Measurements from ENCODE around the gene SLC4A4. TPM values are rescaled to one million over a fixed set of nuclear protein-coding genes. Genes with fewer than 3 reads are reported as not detected.

SLC4A4 gene
- total RNA-seq, 1 donor from 2014 or later, result 281 TPM

GRCh38 chr4:71366766-71367165, 27.9 kb downstream of the SLC4A4 start:
- no peaks in the 10 kb centered on the region for H3K9me3 Mint-ChIP-seq (ENCODE audit: low read depth)
- no peak overlapping the region for H3K4me3 Mint-ChIP-seq (ENCODE audit: low read depth)
- peak overlapping the region; percentile 80 for H3K27ac Mint-ChIP-seq
- no peak for DNase-seq (ENCODE audit: low spot score, unreplicated experiment)
- H3K4me1 Mint-ChIP-seq (ENCODE audit: low read depth), result peaks cover 10% of the 10 kb centered on the region
- H3K36me3 Mint-ChIP-seq (ENCODE audit: insufficient read depth), result peaks cover 40% of the 10 kb centered on the region
- TF ChIP-seq, protein P1, sequence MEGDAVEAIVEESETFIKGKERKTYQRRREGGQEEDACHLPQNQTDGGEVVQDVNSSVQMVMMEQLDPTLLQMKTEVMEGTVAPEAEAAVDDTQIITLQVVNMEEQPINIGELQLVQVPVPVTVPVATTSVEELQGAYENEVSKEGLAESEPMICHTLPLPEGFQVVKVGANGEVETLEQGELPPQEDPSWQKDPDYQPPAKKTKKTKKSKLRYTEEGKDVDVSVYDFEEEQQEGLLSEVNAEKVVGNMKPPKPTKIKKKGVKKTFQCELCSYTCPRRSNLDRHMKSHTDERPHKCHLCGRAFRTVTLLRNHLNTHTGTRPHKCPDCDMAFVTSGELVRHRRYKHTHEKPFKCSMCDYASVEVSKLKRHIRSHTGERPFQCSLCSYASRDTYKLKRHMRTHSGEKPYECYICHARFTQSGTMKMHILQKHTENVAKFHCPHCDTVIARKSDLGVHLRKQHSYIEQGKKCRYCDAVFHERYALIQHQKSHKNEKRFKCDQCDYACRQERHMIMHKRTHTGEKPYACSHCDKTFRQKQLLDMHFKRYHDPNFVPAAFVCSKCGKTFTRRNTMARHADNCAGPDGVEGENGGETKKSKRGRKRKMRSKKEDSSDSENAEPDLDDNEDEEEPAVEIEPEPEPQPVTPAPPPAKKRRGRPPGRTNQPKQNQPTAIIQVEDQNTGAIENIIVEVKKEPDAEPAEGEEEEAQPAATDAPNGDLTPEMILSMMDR (IDR thresholded peaks at IDR 0.05; ENCODE audit: unreplicated experiment), result no peak
- no peaks in the 10 kb centered on the region for H3K27me3 Mint-ChIP-seq

GRCh38 chr4:71367546-71367945, 28.7 kb downstream of the SLC4A4 start:
- H3K27ac Mint-ChIP-seq, result no peak overlapping the region
- no peaks in the 10 kb centered on the region for H3K9me3 Mint-ChIP-seq (ENCODE audit: low read depth)
- DNase-seq (ENCODE audit: low spot score, unreplicated experiment), result no peak
- peaks cover 42% of the 10 kb centered on the region for H3K36me3 Mint-ChIP-seq (ENCODE audit: insufficient read depth)
- no peak overlapping the region for H3K4me3 Mint-ChIP-seq (ENCODE audit: low read depth)
- H3K27me3 Mint-ChIP-seq, result no peaks in the 10 kb centered on the region
- TF ChIP-seq, protein P1 (IDR thresholded peaks at IDR 0.05; ENCODE audit: unreplicated experiment), result no peak
- H3K4me1 Mint-ChIP-seq (ENCODE audit: low read depth), result peaks cover 11% of the 10 kb centered on the region

DNA sequence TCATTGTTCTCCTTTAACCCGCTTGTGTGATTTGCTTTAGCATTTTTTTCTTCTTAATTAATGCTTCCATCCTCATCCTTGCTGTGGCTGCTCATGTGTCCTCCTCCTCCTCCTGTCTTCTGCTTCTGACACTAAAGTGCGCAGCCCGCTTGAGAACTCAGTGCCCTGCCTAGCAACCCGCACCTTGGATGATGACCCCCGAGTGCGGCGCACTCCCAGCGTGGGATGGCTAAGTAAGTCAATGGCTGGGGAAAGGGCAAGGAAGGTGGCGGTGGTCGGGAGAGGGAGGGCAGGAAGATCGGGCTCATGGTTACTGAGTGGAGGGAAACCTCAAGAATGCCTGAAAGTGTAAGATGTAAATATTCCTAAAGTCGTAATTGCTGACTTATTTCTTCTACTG, 30.1 kb downstream of the SLC4A4 start:
- TF ChIP-seq, protein P1 (IDR thresholded peaks at IDR 0.05; ENCODE audit: unreplicated experiment), result no peak
- H3K27me3 Mint-ChIP-seq, result no peaks in the 10 kb centered on the region
- peaks cover 6% of the 10 kb centered on the region for H3K4me1 Mint-ChIP-seq (ENCODE audit: low read depth)
- H3K36me3 Mint-ChIP-seq (ENCODE audit: insufficient read depth), result peaks cover 44% of the 10 kb centered on the region
- peak overlapping the region; percentile 54 for H3K27ac Mint-ChIP-seq
- H3K9me3 Mint-ChIP-seq (ENCODE audit: low read depth), result no peaks in the 10 kb centered on the region
- no peak for DNase-seq (ENCODE audit: low spot score, unreplicated experiment)
- H3K4me3 Mint-ChIP-seq (ENCODE audit: low read depth), result no peak overlapping the region

GRCh38 chr4:71369536-71369935, 30.7 kb downstream of the SLC4A4 start:
- peaks cover 5% of the 10 kb centered on the region for H3K4me1 Mint-ChIP-seq (ENCODE audit: low read depth)
- DNase-seq (ENCODE audit: low spot score, unreplicated experiment), result no peak
- no peaks in the 10 kb centered on the region for H3K9me3 Mint-ChIP-seq (ENCODE audit: low read depth)
- no peak overlapping the region for H3K27ac Mint-ChIP-seq
- H3K27me3 Mint-ChIP-seq, result no peaks in the 10 kb centered on the region
- TF ChIP-seq, protein P1 (IDR thresholded peaks at IDR 0.05; ENCODE audit: unreplicated experiment), result no peak
- peaks cover 42% of the 10 kb centered on the region for H3K36me3 Mint-ChIP-seq (ENCODE audit: insufficient read depth)
- no peak overlapping the region for H3K4me3 Mint-ChIP-seq (ENCODE audit: low read depth)

DNA sequence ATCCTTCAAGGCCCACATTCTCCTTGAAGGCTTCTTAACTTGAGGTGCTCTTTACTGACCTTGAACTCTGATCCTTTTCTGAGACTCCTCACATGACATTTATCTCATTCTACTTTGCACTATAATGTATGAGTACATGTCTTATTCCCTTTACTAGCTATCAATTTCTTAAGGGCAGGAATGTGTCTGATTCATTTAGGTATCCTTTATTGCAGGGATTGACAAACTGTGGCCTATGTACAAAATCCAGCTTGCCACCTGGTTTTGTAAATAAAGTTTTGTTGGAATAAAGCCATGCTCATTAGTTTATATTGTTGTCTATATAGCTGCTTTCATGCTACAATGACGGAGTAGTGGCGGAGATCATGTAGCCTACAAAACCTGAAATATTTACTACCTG, 36.7 kb downstream of the SLC4A4 start:
- Mint-ChIP-seq H3K4me3 (ENCODE audit: low read depth) (no peak overlapping the region), H3K36me3 (ENCODE audit: insufficient read depth) (peaks cover 42% of the 10 kb centered on the region), H3K27me3 (no peaks in the 10 kb centered on the region), H3K4me1 (ENCODE audit: low read depth) (peaks cover 1% of the 10 kb centered on the region), H3K27ac (peak overlapping the region; percentile 42), H3K9me3 (ENCODE audit: low read depth) (no peaks in the 10 kb centered on the region)
- DNase-seq (ENCODE audit: low spot score, unreplicated experiment), result no peak
- TF ChIP-seq, protein P1 (IDR thresholded peaks at IDR 0.05; ENCODE audit: unreplicated experiment), result no peak

Measured in progenitor cell of endocrine pancreas (in vitro differentiated cells).